ENCODE results near the gene CTDP1.

Gene CTDP1

DNA sequence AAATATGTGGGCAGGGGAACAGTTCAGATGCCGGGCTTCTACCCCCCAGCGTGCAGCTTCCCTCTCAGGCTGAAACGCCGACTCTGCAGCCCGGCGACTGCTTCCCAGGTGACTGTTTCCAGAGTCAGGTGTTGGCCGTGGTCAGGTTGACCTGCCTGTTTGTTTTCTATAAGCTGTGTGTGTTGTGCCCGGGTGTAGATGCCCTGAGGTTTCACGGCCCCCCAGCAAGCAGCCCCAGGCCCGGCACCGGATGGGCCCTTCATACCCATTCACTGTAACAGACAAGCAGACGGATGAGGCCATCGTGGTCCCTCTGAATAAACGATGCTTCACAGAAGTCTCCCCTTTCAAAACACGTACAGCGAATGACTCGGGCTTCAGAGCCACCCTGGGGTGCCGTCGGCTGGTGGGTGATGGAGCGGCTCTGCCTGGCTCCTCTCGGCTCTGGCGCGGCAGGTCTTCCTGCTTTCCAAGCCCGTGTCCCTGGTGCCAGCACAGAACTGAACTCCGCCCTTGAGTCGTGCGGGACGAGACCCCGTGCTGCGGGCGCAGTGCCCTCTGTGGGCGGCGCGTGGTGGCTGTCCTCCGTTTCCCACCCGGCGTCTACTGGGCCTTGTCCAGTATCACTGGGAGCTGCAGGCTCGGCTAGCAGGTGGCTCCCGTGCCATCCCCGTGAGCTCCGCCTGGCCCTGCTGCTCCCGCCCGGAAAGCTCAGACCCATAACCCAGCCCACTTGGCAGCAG, 103.1 kb downstream of the CTDP1 start:
- no peak for DNase-seq (ENCODE audit: low spot score)

DNA sequence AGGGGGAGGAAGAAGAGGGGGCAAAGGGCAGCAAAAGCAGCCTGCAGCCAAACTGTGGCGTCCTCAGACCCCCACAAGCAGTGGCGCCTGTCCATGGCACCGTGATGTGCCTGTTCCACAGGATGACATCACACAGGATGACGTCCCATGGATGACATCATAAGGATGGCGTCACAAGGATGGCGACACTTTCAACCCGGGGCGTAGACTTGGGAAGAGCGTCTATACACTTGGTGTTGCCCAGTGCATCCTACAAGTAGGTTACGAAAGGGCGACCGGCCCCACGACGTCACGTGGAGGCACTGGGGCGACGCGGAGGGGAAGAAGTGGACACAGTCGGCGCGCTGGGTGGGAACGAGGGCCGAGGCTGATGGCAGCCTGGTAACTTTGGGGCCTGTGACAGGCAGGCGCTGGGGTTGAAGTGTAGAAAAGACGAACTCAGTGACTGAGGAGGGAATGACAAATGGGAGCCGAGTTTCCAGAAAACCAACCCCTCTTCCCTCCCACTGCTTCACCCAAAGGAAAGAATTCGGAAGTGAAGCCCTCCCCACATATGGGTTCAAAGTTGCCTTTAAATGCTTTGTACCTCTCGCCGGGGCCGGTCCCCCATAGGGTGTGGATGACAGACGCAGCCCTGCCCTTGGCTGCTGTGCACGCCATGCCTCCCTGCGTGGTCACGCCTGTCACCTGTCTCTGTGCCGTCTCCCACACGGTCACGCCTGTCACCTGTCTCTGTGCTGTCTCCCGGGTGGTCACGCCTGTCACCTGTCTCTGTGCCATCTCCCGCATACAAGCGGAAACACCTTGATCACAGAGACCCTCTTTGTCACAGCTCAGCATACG, 104.7 kb downstream of the CTDP1 start:
- DNase-seq (ENCODE audit: low spot score): no peak

DNA sequence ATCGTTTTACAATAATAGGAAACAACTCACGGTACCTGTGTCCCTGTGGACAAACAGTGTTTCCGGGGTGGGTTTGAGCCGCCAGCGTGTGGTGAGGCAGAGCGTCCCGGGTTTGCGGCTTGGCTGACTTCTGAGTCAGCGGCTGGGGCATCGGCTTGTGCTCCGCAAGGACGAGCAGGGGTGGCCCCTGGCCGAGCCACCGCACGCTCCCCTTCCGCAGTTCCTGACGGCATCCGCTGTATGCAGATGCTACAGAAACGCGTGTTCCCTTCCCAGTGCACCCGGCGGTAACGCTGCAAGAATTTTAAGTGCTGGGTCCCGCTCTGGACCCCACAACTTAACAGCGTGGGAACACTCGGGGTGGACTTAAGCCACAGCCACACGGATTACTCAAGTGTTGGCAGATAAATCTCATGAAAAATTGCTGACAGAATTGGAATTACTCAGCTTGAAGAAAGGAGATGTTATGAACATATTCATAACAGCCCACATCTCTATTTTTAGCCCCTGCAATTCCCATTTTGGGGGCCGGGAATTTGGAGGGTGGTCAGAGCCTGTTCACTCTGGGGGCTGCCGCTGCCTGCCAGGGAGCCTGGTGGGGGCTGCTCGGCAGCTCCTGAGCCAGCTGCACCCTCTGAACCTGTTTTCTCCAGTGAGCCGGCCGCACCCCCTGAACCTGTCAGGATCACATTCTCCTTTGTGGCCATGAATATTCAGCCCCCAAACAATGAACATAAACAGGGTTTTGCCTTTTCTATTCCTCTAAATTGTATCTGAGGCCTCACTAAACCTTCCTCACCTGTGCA, 105.6 kb downstream of the CTDP1 start:
- DNase-seq (ENCODE audit: low spot score): no peak

DNA sequence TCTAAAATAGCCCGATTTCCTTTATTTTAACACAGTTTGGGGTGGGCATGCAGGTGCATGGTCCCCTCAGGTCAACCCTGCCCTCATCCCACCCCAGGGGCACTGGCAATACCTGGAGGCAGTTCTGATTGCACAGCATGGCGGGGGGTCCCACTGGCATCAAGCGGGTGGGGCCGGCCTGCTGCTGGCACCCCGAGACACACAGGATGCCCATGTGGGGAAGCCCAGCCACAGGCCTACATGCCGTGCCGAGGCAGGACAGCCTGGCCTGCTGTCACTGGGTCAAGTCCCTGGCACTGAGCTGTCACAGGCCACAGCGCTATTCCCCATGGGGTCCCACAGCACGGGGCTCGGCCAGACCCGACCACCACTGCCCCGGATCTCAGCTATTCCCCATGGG, 106.2 kb downstream of the CTDP1 start:
- DNase-seq (ENCODE audit: low spot score): no peak

DNA sequence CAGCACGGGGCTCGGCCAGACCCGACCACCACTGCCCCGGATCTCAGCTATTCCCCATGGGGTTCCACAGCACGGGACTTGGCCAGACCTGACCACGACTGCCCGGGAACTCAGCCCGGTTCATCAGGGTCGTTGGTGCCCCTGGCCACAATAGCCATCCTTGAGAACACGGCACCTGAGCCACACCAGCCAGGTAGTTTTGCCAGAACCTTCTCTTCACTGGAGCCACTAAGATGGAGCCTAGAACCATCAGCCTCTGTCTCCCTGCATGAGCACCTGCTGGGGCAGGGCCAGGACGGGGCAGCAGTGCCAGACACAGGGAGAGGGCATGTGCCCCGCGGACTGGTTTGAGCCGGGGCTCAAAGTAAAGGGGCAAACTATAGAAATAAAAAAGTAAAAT, 106.7 kb downstream of the CTDP1 start:
- DNase-seq (ENCODE audit: low spot score): no peak

DNA sequence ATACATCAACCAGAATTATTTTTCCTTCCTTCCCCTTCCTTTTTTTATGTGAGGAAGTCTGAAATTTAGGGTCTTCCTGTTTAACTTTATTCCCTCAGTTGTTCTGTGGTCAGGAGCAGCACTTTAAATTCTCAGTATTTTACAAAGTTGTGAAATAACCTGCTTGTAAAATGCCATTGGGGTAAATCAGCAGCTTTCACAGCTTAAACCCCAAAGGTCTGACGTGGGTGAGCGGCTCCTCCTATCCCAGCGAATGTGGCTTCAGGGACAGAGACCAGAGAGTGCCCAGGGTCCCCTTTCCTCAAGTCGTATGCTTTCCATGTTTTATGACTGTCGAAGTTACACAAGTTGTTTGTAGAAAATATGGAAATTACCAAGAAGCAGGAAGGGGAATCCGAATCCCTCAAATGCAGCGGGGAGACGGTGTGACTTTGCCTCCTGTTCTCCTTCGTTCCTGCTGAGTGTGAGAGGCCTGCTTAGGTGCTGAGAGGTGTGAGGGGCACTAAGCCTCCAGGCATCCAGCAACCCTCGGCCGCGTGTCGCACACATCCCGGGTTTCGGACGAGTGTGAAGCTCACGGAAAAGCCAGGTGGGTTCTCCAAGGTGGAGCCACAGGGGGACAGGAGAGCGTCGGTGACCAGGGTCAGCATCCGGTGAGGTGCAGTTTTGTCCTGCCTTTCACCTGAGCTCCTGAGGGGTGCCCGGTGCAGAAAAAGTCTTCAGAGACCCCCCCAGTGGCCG, 107.4 kb downstream of the CTDP1 start:
- DNase-seq (ENCODE audit: low spot score): no peak

DNA sequence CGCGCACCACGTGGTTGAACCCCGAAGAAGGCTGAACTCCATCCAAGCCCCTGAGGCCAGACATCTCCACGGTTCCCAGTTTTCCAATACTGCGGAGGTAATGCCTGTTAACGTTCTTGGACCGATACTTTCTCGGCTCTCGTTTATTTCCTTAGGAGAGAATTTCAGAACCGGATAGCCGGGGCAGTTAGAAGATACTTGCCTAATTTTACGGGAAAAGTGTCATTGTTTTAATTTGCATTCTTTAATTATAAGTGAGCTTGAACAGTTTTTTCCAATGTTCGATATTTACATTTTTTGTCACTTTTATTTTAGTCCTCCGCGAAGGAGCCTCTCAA, 107.9 kb downstream of the CTDP1 start:
- no peak for DNase-seq (ENCODE audit: low spot score)

DNA sequence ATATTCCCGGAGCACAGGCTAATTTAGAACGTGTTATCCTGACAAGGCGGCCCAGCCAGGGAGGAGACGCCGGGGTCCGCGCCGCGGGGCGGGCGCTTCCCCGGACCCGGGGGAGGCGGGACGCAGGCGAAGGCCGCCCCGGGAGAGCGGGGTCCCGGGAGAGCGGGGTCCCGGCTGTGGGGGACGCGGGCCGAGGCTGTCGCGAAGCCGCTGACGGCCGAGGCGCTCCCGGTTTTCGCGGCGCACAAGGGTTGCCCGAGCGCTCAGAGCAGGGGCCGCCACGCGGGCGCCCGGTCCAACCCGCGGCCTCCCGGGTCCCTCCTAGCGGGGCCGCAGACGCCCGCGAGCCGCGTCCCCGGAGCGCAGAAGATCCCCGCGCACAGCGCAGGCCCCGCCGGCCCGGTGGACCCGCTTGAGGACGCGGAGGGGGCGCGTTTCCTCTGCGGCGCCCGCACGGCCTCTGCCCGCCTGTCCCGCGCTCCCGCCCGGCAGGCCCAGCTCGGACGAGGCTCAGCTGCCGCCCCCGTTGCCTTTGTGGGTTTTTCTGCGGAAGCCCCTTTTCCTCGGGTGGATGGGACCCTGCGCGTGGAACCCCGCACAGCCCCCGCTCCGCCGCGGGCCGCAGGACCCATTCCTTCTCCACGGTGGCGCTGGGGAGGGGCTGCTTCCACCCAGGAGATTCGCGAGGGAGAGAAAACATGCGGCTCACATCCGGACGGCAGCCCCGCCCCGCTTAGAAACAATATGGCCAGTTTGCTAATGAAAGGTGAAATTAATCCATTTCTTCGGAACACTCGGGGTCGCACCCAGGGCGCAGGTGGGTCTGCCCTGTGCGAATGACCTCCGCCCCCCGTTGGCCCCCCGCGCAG, 108.5 kb downstream of the CTDP1 start:
- DNase-seq (ENCODE audit: low spot score): no peak

DNA sequence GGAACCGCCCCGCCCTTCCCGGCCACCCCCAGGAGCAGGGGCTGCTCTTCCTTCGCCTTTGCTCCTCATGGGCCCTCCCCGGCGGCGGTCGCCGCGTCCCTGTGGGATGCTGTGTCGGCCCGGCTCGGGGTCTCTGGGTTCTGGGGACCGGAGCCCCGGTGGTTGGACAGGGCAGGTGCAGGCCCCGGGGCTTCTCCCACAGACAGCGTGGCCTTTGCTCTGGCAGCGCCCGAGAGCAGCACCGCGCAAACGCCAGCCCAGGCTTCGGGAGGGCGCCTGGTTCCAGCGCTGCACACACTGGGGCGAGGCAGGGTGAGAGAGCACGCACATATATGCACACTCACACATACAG, 109.1 kb downstream of the CTDP1 start:
- DNase-seq (ENCODE audit: low spot score): no peak

DNA sequence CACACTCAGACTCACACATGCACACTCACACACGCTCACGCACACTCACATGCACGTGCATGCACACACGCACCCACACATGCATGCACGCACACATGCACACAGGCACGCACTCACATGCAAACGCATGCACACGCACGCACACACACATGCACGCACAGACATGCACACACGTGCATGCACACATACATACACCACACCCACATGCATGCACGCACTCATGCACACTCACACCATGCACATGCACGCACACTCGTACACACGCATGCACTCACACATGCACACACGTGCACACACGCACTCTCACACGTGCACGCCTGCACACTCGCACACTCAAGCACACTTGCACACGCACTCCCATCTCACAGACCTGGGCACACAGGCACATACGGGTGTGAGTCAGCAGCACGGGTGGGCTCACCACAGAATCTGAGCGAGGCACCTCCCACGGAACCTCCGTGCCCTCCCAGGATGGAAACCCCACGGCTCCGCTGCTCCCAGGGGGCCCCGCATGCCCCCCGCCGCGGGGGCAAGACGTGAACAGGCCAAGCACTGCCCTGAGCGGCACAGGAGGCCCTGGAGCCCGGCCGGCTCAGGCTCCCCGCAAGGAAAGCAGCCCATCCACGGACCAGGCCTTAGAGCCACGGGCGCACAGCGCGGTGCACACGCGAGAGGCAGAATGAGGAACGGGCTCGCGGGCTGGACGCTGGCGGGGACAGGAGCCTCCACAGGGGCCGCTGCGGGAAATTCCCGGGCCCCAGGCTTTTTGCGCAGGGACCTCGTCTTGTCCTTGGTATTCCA, 109.7 kb downstream of the CTDP1 start:
- DNase-seq (ENCODE audit: low spot score): no peak

DNA sequence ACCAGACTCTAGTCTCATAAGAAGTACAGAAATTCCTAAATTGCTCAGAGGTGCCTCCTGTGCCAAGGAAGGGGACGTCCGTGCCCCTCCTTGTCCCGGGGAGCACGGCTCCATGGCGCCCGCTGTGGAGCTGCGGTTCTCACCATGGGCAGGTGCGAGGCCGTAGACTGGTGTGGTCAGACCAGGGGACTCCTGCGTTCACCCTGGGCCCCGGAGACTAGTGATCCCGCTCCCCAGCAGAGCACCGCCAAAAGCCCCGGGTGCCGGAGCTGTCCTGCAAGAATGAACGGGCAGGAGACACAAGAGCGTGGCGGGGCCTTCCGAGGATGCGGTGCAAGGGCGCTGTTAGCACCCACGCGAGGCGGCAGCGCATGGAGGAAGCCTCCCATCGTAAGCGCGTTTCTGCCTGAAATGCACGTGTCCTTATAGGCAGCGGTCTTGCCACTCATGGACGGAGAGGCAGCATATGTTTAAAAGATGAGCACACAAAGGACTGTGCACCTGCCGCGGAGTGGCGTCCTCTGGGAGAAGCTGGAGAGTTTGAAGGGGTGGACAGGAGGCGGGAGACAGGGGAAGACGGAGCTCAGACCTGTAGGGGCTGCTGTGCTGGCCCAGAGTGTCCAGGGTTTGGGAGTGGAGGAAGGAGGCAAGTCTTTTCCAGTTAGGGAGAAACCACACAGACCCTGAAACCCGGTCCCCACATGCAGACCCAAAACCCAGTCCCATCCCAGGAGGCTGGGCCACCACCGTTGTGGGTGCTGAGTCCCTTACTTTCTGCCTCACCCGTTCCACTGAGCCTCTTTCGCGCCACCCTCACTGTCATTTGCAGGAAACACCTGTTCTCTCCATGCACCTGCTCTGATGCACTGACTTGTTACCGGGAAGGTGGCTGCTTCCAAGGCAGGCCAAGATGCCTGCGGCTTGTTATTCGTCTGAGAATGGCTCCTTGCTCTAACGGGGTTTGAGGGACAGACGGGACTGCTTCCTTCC, 110.6 kb downstream of the CTDP1 start:
- no peak for DNase-seq (ENCODE audit: low spot score)

DNA sequence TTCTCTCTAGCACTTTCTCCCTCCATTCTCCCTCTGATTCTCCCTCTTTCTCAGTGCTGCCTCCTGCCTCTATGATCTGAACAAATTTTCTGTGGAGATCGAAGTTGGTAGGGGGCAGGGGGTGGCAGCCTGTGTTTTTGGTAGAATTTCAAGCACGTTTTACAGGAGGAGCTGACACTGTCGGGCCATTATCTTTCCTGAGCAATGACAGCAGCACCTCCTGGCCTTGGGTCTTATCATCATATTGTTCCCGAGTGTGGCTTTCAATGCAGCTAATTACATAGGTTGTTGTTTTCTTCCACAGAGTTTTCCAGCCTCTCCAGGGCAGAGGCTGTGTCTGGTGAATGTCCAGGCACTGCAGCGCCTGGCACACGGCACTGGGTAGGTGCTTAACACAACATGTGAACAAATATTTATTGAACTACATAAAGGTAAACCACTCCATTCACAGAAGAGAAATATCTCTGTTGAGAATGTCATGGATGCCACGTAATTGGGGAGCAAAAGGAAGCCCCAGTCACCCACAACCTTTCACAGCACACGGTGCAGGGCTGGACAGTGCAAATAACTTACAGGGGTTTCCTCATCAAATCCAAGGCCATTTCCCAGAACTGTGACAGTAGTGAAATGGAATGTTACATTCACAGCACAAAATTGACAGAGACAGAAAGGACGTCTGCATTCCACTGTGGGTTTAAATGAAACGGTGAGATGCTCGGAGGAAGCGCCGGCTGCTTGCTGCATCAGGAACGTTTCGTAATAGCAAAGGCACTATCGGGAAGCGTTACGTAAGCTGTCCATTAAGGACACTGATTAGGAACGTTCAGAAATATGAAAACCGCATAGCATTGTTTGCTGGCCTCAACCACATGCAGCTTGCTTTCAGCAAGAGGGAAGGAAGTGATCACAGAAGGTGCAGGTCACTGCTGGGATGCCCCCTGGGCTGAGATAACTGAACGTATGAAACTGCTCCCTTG, 111.7 kb downstream of the CTDP1 start:
- DNase-seq (ENCODE audit: low spot score): peak; percentile 23

DNA sequence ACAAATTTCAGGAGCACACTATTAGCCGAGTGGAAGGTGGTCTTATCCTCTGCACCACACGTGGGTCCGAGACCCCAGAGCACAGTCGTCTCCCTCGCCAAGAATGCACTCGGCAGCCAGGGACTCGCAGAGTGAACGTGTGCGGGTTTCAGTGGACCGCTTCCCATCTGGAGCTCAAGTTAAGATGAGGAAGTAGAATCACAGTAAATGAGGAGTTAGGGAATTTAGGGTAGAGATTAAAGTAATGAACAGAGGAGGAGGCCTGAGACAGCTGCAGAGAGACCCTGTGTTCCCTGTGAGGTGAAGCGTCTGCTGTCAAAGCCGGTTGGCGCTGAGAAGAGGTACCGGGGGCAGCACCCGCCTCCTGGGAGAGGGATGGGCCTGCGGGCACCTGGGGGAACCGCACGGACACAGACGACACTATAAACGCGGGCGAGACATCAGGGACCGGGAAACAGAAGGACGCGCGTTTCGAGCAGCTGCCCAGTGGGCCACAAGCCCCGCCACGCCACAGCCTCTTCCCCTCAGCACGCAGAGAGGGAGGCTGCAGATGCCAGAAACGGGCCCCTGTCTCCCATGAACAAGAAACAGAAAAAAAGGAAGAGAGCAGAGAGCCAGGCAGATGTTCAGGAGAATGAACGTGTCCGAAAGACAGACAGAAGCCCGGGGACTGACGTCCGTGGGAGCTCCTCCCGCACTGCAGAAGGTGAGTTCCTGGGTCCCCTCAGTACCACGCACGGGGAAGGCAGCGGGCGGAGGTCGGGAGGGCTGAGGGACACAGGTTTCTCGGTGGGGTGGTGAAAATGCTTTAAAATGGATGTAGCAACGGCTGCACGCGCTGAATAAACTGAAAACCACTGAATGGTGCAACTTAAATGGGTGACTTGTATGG, 112.7 kb downstream of the CTDP1 start:
- no peak for DNase-seq (ENCODE audit: low spot score)

DNA sequence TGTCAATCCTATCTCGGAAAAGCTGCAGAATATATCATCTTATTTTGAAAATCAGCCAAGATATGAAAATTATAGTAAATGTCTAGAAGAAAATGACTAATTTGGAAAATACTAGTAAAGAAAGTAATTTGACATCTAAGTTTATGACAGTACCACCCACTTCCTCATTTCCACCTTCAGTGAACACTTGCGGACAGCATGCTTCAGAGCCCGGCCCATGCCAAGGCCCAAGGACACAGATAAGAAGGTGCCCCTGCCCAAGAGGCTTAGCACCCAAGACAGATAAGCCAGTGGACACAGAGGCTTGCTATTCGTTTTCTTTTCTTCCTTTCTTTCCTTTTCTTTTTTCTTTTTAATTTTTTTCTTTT, 113.4 kb downstream of the CTDP1 start:
- DNase-seq (ENCODE audit: low spot score): no peak

DNA sequence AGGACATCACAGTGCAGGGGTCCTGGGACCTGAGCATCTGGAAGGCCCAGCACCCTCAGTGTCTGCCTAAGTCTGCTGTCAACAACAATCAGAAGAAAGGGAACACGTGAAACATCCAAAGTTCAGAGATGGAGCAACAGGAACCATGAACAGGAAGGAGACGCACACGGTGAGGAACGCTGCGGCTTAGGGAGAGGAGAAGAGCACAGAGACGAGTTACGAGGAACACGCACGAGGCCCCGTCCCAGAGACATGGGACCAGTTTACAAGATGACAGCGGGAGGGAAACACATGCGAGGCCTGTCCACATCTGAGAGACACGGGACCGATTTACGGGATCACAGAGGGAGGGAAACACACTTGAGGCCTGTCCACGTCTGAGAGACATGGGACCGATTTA, 115.2 kb downstream of the CTDP1 start:
- DNase-seq (ENCODE audit: low spot score): no peak

DNA sequence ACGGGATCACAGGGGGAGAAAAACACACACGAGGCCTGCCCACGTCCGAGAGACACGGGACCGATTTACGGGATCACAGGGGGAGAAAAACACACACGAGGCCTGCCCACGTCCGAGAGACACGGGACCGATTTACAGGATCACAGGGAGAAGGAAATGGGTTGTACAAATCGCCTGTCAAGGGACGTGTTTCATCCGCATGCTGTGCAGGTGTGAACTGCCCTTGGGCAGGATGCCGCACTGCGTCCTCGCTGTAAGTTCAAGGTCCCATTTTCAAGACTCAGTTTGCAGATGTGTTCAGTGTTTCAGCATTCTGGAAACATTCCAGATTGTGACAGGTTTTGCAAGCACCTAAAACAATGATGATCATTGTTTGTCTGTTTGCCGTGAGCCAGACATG, 115.8 kb downstream of the CTDP1 start:
- no peak for DNase-seq (ENCODE audit: low spot score)

DNA sequence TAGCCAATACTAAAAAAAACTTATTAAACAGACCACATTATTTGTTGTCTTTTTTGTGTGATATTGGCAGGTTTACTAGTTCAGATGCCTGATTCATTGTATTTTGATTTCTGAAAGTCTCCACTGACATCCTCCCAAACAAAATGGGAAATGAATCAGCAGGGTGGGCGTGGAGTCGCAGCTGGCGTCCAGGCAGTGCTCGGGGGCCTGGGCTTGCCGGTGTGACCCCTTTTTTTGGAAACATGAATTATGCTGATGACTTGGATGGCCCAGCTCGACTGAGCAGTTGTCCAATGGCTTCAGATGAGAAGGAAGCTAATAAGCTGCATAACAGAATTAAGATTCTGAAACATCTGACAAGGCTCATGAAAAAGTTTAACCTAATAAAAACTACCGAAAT, 116.4 kb downstream of the CTDP1 start:
- no peak for DNase-seq (ENCODE audit: low spot score)

Data from kidney capillary endothelial cell (primary cell).